DND-41 (cell line): ENCODE data around the gene MRPL44.
"Not testable (repeated sequence)": the region's sequence is repeated elsewhere in the genome, so short reads cannot be mapped to it uniquely, and the experiment has no call there.

Experiments used
- ATAC-seq: fragments of 200-7000 bp; cut with Tn5 transposase; 3 replicates; pipeline ENCODE4 v1.9.1; 2021; ENCODE audit warnings: low read depth; ENCODE audit not compliant: insufficient read depth
- DNase-seq: peaks from one replicate; pipeline ENCODE4 v3.0.0-alpha.2; 2020
- H2AFZ ChIP-seq: 2 replicates; pipeline ENCODE4 v1.6.0; 2012; ENCODE audit warnings: low read depth, low read length
- H3K27ac ChIP-seq: 2 replicates; pipeline ENCODE4 v1.5.1; 2012; ENCODE audit warnings: low read length, inconsistent platforms
- H3K27me3 ChIP-seq: fragments of 200-600 bp; sonication (generic); 2 replicates; pipeline ENCODE4 v1.6.0; 2012; ENCODE audit warnings: low read length, mild to moderate bottlenecking, inconsistent platforms; ENCODE audit not compliant: insufficient read depth, poor library complexity
- H3K36me3 ChIP-seq: 2 replicates; pipeline ENCODE4 v1.5.1; 2012; ENCODE audit warnings: low read length, inconsistent platforms; ENCODE audit not compliant: insufficient read depth
- H3K4me1 ChIP-seq: 2 replicates; pipeline ENCODE4 v1.5.1; 2012; ENCODE audit warnings: mild to moderate bottlenecking, low read length; ENCODE audit not compliant: insufficient read depth
- H3K4me2 ChIP-seq: 2 replicates; pipeline ENCODE4 v1.6.0; 2012; ENCODE audit warnings: mild to moderate bottlenecking, moderate library complexity, low read length, inconsistent platforms; ENCODE audit not compliant: insufficient read depth
- H3K4me3 ChIP-seq, 2 experiments: fragments of 200-600 bp in 1 of 2; shearing (Covaris generic) in 1 of 2; 2 replicates each; pipeline ENCODE4 v1.5.1; 2012 to 2016; ENCODE audit warnings: inconsistent platforms in 2 of 2, low read length in 2 of 2, mild to moderate bottlenecking in 2 of 2, low read depth in 1 of 2, moderate library complexity in 1 of 2
- H3K79me2 ChIP-seq: 2 replicates; pipeline ENCODE4 v1.6.0; 2012; ENCODE audit warnings: low read length, inconsistent platforms; ENCODE audit not compliant: insufficient read depth
- H3K9ac ChIP-seq: 2 replicates; pipeline ENCODE4 v1.6.0; 2012; ENCODE audit warnings: low read depth, mild to moderate bottlenecking, inconsistent platforms, low read length, moderate library complexity
- H3K9me3 ChIP-seq: 2 replicates; pipeline ENCODE4 v1.5.1; 2012; ENCODE audit warnings: low read length, moderate library complexity, mild to moderate bottlenecking, inconsistent platforms; ENCODE audit not compliant: insufficient read depth, severe bottlenecking
- H4K20me1 ChIP-seq: 2 replicates; pipeline ENCODE4 v1.6.0; 2012; ENCODE audit warnings: low read length; ENCODE audit not compliant: insufficient read depth
- CTCF ChIP-seq: IDR thresholded peaks from 2 replicates; pipeline ENCODE4 v1.5.1; 2012; ENCODE audit warnings: borderline replicate concordance, low read length, moderate library complexity, mild to moderate bottlenecking; ENCODE audit not compliant: poor library complexity, severe bottlenecking; ENCODE audit errors: extremely low read depth
- EZH2 ChIP-seq: IDR thresholded peaks from 3 replicates; pipeline ENCODE4 v1.6.1; 2012; ENCODE audit warnings: borderline replicate concordance, low read depth, mild to moderate bottlenecking, moderate library complexity, low read length, inconsistent platforms; ENCODE audit not compliant: severe bottlenecking

The MRPL44 gene

DNA sequence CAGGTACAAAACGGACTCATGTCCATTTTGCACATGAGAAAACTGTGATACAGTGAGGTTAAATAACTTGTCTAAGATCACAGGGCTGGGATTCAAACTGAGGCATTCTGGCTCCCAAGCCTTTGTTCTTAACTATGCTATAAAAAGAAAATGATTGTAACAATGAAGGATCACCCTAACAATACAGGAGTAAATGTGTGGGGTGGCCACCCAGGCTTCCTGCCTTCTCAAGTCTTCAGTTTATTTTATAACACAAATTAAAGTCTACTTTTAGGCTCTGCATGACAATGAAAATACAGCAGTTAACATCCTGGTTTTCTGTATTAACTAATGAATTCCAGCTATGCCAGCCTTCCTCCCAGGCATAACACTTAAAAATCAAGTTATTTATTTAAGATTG, 19.7 kb upstream of the MRPL44 start:
- TF ChIP-seq CTCF: no peak
- TF ChIP-seq EZH2: no peak
- Histone ChIP-seq H3K79me2 (peaks cover 23% of the 10 kb centered on the region), H2AFZ (no peak overlapping the region), H3K27ac (no peak overlapping the region), H3K4me1 (no peaks in the 10 kb centered on the region), H3K36me3 (no peaks in the 10 kb centered on the region), H3K9ac (no peak overlapping the region), H3K9me3 (no peaks in the 10 kb centered on the region), H3K4me2 (no peak overlapping the region), H3K4me3 (no peak overlapping the region), H4K20me1 (peaks cover 19% of the 10 kb centered on the region; the same call in 1 of the 2 replicates), H3K27me3 (no peaks in the 10 kb centered on the region)
- no peak for ATAC-seq
- no peak for DNase-seq

DNA sequence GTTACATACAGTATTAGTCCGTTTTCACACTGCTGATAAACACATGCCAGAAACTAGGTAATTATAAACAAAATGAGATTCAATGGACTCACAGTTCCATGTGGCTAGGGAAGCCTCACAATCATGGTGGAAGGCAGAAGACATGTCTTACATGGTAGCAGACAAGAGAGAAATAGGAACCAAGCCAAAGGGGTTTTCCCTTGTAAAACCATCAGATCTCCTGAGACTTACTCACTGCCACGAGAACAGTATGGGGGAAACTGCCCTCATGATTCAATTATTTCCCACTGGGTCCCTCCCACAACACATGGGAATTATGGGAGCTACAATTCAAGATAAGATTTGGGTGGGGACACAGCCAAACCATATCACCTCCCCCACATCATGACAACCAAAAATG, 17.8 kb upstream of the MRPL44 start:
- H3K4me3 ChIP-seq, H3K27ac ChIP-seq, DNase-seq, ATAC-seq, H3K27me3 ChIP-seq, H3K36me3 ChIP-seq, H3K9me3 ChIP-seq, H3K9ac ChIP-seq, H3K4me2 ChIP-seq, H2AFZ ChIP-seq: not testable (repeated sequence)
- H4K20me1 ChIP-seq: peaks cover 19% of the 10 kb centered on the region; the same call in 1 of the 2 replicates
- peaks cover 13% of the 10 kb centered on the region for H3K4me1 ChIP-seq
- H3K79me2 ChIP-seq: peaks cover 35% of the 10 kb centered on the region

DNA sequence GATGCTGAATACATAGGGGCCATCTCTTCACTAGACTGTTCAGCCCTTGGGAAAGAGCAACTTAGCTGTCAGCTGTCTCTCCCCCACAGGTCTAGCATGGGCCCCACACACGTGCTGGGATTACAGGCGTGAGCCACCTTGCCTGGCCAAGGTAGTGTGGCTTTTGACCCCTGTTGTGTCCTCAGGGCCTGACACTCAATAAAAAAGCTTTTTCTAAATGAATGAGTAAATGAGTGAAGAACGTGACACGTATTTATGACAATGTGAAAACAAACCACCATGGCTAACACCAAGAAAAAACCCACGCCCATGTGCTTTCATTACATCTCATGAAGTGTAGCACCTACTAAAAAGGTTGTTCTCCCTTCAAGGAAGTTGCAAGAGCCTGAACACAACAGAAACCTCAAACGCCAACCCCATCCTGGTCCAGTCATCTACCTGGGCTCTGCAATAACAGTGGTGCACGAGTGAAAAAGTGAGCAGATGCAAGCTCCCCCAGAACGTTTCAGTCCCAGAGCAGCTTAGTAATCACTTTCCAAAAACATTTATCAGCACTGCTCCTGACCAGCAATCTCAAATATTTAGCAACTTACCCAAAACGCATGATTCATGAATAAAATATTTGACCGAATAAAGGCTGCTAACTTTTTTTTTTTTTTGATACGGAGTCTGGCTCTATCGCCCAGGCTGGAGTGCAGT, 15.5 kb upstream of the MRPL44 start:
- no peak for TF ChIP-seq EZH2
- TF ChIP-seq CTCF: no peak
- ATAC-seq (no peak), DNase-seq (no peak)
- Histone ChIP-seq H3K36me3 (no peaks in the 10 kb centered on the region; the same call in 1 of the 2 replicates), H3K4me1 (peaks cover 25% of the 10 kb centered on the region), H3K27me3 (no peaks in the 10 kb centered on the region), H3K27ac (no peak overlapping the region), H2AFZ (no peak overlapping the region), H3K79me2 (peaks cover 41% of the 10 kb centered on the region), H3K9ac (no peak overlapping the region), H3K9me3 (no peaks in the 10 kb centered on the region), H4K20me1 (peaks cover 11% of the 10 kb centered on the region; the same call in 1 of the 2 replicates), H3K4me3 (no peak overlapping the region), H3K4me2 (no peak overlapping the region)

- DNase-seq (no peak), ATAC-seq (no peak)
- Histone ChIP-seq H3K4me2 (peak overlapping the region; percentile 92; the same call in 1 of the 2 replicates), H3K79me2 (peaks cover 34% of the 10 kb centered on the region), H4K20me1 (peaks cover 10% of the 10 kb centered on the region; the same call in 1 of the 2 replicates), H3K27ac (no peak overlapping the region), H3K4me3 (no peak overlapping the region), H3K27me3 (no peaks in the 10 kb centered on the region), H3K9ac (no peak overlapping the region), H3K36me3 (no peaks in the 10 kb centered on the region; the same call in 1 of the 2 replicates), H3K9me3 (no peaks in the 10 kb centered on the region), H3K4me1 (peaks cover 25% of the 10 kb centered on the region), H2AFZ (no peak overlapping the region)
- TF ChIP-seq CTCF: no peak
- no peak for TF ChIP-seq EZH2
Observed at GRCh38 chr2:223943135-223943534, 14.1 kb upstream of the MRPL44 start.
